DMS153 (cell line): ENCODE results near the gene PCK2.
A peak's percentile ranks its signal among the peaks of the same experiment; 100 is the strongest.

Source experiments
- DNase-seq: peaks from one replicate; lab custom pipeline; 2025; lab: John Stamatoyannopoulos, UW

Gene PCK2

GRCh38 chr14:24136684-24137528 lies 42.8 kb downstream of the PCK2 start:
- DNase-seq: no peak

DNA sequence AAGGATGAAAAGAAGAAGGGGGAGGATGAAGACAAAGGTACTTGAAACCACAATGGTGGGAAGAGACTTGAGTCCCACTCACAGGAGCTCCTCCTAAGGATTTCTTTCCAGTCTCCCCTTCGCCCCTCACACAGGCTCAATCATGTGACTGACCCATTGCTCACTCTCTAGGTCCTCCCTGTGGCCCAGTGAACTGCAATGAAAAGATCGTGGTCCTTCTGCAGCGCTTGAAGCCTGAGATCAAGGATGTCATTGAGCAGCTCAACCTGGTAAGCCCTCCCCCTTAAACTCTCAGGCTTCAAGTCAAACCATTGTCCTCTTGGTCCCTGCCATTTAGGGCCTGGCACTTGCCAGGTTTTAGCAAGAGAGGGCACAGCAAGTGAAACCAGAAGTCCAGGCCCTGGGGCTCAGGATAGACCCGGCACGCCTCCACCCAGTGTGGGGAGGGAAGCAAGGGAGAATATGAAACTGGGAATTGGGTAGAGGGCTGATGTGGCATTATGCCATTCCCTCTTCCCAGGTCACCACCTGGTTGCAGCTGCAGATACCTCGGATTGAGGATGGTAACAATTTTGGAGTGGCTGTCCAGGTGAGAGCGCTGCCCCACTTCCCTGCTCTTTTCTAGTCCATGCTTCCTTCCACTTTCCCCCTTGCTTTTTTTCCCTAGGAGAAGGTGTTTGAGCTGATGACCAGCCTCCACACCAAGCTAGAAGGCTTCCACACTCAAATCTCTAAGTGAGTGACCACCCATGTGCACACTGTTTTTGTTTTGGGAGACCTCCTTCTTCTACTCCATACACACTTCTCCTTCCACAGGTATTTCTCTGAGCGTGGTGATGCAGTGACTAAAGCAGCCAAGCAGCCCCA lies 43.7 kb downstream of the PCK2 start:
- no peak for DNase-seq

GRCh38 chr14:24138396-24139271 lies 44.5 kb downstream of the PCK2 start:
- DNase-seq: no peak

DNA sequence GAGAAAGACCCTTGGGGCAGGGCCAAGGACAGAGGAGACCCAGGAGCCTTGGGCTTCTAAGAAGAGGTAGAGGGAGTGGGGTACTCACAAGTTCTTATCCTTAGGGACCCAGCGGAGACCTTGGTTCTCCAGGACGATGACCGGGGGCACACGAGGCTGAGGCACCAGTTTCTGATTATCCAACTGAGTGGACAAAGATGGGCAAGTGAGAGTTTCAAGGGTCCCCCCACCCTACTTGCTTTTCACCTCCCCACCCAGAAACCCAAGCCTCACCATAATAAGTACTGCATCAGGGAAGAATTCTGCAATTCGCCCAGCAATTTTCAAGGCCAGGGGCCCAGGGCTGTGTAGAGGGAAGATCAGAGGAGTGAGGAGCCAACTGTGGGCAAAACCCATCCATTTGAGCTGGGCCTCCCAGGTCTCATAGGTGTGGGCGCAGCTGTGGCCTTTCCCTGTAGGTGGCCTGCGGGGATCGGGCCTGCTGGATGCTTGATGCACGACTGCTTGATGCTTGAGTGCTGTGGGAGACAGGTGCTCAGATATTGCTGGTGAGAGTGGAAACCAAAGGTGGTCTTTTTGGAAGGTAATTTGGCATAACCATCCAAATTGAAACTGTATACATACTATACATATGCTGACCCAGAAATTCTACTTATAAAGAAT lies 45.3 kb downstream of the PCK2 start:
- DNase-seq: peak; percentile 12

GRCh38 chr14:24141097-24141880 lies 47.2 kb downstream of the PCK2 start, which contains the start of gene EMC9:
TSS of gene EMC9 (minus strand) at chr14:24141591. CDS start at chr14:24141304, 287 bp downstream.
- DNase-seq: peak; percentile 99

DNA sequence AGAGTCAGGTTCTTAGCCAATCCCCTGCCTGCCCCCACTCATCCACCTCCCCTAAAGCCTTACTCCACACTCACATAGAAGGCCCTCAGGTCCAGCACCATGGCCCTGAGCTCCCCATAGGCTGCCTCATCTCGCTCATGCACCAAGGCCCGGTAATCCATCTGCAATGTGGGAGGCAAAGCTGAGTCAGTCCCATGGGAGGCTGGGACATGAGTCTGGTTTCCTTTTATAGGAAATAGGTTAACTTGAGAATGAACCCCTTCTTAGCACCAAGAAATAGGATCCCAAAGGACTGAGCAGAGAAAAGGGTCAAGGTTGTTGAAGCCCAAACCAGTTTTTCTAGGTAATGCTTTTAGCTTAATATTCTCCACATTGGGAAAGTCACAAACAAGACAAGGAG lies 49.4 kb downstream of the PCK2 start:
- DNase-seq: no peak

DNA sequence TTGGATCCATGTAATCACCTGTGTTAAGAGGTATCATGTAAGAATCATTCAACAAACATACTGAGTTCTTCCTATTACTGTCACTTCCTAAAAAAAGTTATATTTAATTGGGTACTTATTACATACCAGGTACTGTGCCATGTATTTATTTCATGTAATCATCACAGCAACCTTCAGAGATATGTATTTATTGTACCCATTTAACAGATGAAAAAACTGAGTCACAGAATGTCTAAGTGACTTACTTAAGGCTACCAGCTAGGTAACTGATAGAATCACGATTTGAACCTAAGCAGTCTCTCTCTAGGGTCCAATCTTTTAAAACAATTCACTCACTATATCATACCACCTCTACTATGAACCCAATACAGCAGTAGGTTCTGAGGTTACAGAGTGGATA lies 50.3 kb downstream of the PCK2 start:
- DNase-seq: no peak

DNA sequence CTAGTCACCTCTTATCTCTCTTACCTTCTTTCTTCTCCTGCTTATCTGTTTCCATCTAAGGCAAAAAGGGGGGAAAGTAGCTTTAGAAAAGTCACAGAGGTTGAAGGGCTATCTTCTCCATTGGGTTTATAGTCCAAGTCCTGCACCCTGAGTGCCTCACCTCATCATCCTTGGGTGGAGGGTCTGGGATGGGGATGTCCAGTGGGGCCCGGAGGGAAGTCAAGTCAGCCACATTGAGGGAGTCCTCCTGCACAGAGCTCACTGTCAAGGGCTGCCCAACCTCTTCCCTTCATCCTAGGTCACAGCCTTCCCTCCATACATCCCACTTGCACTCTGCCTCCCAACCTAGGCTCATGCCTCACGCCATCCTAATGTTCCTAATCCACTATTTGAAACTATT lies 51.1 kb downstream of the PCK2 start:
- no peak for DNase-seq

DNA sequence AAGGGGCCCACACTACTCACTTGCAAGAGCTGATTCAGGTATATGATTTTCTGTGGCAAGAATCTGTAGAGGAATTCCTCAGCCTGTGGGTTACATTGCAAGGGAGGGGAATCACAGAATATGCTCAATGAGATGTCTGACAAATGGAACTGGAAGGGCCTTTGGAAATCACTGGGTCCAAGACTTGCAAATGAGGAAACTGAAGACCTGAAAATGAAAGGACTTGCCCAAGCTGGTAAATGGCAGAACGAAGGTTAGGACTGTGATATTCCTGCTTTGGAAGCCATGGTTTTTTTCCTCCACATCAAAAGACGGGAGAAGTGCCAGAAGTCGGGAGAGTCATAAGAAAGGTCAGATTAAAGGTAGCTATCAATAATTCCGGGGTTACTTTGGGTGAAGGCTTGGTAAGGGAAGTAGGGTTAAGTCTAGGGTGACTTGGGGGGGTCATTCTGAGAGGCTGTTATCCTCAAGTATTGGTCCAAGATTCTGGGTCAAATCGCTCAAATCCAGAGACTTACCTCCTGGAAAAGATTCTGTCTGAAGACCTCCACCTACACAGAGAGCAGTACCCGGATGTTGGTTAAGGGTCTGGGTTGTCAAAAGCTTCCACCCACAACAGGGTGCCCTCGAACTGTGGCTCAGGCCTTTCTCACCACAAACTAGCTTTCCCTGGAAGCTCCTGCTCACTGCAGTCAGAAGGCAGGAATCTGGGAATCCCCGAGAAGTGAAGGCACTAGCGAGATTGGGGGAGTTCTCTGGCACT lies 51.8 kb downstream of the PCK2 start:
- DNase-seq: no peak

DNA sequence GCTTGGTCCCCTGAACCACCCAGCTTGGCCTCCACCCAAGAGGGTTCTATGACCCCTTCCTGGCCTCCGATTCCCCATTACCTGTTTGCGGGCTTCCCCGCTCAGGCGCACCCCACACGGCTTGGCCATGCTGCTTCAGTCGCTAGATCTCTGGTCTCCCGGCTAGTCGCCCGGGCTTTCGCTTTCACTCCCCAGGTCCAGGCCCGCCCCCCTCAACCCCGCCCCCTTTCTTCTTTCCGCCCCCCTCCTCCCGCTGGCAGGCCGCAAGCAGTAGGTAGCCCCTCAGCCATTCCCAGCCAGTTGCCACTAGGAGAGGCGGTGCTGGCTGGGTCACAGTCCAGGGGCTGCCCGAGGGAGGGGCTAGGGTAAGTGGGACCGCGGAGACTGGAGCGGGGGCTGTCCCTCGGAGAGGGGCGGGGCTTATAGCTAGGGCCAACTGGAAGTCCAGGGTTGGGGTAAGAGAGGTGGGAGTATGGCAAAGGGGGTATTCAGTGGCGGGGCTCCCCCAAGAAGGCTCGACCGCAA lies 52.4 kb downstream of the PCK2 start, which contains the start of gene PSME2:
TSS of gene PSME2 (minus strand) at position 158 of the 525 bp plus-strand sequence. CDS start at position 129, 29 bp downstream.
- peak; percentile 93 for DNase-seq

DNA sequence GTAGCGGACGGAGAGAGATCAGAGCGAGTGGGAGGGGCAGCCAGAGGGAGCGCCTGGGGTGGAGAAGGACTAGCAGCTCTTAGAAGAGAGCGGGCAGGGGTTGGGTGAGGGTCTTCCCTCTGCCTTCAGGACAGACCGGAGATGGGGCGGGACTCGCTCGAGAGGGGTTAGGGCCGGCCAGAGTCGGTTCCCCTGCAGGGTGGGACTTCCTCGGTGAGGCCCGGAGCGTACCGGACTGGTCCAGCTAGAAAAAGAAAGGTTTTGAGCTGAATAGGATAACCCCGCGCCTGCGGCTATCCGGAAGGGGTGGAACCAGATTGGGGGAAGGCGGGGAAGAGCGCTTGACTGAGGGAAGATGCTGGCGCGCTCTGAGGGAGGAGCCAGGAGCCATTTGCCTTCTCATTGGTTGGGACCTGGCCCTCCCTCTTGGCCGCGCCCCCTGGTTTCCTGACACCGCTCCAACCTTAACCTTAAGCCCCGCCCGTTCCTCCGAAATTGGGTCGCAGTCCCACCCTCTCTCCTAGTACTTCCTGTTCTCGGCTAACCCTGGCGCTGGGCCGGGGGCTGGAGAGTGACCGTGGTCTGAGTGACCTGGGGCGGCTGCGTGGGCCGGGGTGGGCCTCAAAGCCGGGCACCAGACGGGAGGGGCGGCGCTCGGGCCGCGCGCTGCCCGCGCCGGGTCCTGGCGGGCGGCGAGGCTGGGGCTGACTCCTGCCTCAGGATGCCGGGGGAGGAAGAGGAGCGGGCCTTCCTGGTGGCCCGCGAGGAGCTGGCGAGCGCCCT lies 53.1 kb downstream of the PCK2 start, which contains the start of gene RNF31:
TSS of gene RNF31 (plus strand) at position 521 of the 783 bp plus-strand sequence. CDS start at position 722, 201 bp downstream.
- DNase-seq: peak; percentile 97

DNA sequence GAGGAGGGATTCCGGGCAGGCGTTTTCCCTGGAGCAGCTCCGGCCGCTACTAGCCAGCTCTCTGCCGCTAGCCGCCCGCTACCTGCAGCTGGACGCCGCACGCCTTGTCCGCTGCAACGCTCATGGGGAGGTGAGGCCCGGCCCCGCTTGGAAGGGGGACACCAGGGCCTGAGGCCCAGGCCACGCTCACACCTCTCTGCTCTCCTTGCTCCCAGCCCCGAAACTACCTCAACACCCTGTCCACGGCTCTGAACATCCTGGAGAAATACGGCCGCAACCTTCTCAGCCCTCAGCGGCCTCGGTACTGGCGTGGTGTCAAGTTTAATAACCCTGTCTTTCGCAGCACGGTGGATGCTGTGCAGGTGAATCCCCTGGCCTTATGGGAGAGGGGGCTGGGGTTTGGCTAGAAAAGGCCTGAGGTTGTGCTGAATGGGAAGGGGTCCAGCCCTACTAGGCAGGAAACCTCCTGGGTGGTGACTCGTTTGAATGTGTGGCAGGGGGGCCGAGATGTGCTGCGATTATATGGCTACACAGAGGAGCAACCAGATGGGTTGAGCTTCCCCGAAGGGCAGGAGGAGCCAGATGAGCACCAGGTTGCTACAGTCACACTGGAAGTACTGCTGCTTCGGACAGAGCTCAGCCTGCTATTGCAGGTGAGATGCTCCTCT lies 53.8 kb downstream of the PCK2 start:
- no peak for DNase-seq

GRCh38 chr14:24149302-24149969 lies 55.3 kb downstream of the PCK2 start:
- no peak for DNase-seq

GRCh38 chr14:24150061-24150460 lies 56.0 kb downstream of the PCK2 start:
- no peak for DNase-seq

- DNase-seq: no peak
These were observed 56.5 kb downstream of the PCK2 start for GRCh38 chr14:24150567-24150966.

GRCh38 chr14:24150993-24151392 lies 56.9 kb downstream of the PCK2 start:
- no peak for DNase-seq

- no peak for DNase-seq
These were observed 57.4 kb downstream of the PCK2 start for GRCh38 chr14:24151404-24152080.
